Activated T-cell treated with anti-CD3 and anti-CD28 coated beads for 24 hours (primary cell): ENCODE measurements around the gene TAAR2.
"Not testable (repeated sequence)": the region's sequence is repeated elsewhere in the genome, so short reads cannot be mapped to it uniquely, and the experiment has no call there.

Source experiments
- DNase-seq: peaks from one replicate; pipeline ENCODE4 v3.0.0-alpha.2; 2020; ENCODE audit warnings: low read depth

TAAR2 gene

GRCh38 chr6:132624175-132624574, at the start of gene TAAR2:
Gene TAAR2, minus strand, starts transcription at chr6:132624275. Its CDS starts 0 bp downstream, at chr6:132624275.
- DNase-seq = no peak

GRCh38 chr6:132673376-132674094, 49.5 kb upstream of the TAAR2 start:
- no peak for DNase-seq

GRCh38 chr6:132671295-132671694, 47.2 kb upstream of the TAAR2 start:
- DNase-seq = no peak

- no peak for DNase-seq
These were observed 45.7 kb upstream of the TAAR2 start for GRCh38 chr6:132669690-132670291.

- no peak for DNase-seq
These were observed 42.0 kb upstream of the TAAR2 start for GRCh38 chr6:132666118-132666517.

GRCh38 chr6:132664309-132665034, 40.4 kb upstream of the TAAR2 start:
- no peak for DNase-seq

- DNase-seq = no peak
These were observed 39.6 kb upstream of the TAAR2 start for GRCh38 chr6:132663661-132664060.

- no peak for DNase-seq
These were observed 37.8 kb upstream of the TAAR2 start for GRCh38 chr6:132661906-132662305.

- DNase-seq = no peak
These were observed 35.0 kb upstream of the TAAR2 start, which contains the start of gene TAAR1 for GRCh38 chr6:132659082-132659481. Gene TAAR1, minus strand, starts transcription at chr6:132659182. Its CDS starts 13,179 bp downstream, at chr6:132646003.

GRCh38 chr6:132651062-132651461, 27.0 kb upstream of the TAAR2 start:
- DNase-seq = no peak

- DNase-seq = no peak
These were observed 26.4 kb upstream of the TAAR2 start for GRCh38 chr6:132650429-132650828.

GRCh38 chr6:132648828-132649227, 24.8 kb upstream of the TAAR2 start:
- no peak for DNase-seq

GRCh38 chr6:132648356-132648755, 24.3 kb upstream of the TAAR2 start:
- no peak for DNase-seq

- no peak for DNase-seq
These were observed 19.5 kb upstream of the TAAR2 start for GRCh38 chr6:132643547-132643946.

- not testable (repeated sequence) for DNase-seq
These were observed 13.1 kb upstream of the TAAR2 start for GRCh38 chr6:132637135-132637534.

GRCh38 chr6:132635906-132636305, 11.8 kb upstream of the TAAR2 start:
- DNase-seq = not testable (repeated sequence)

GRCh38 chr6:132635288-132635687, 11.2 kb upstream of the TAAR2 start:
- DNase-seq = not testable (repeated sequence)

GRCh38 chr6:132634796-132635195, 10.7 kb upstream of the TAAR2 start:
- DNase-seq = no peak

GRCh38 chr6:132633362-132633761, 9.3 kb upstream of the TAAR2 start:
- DNase-seq = no peak

GRCh38 chr6:132623106-132623845, 799 bp downstream of the TAAR2 start:
- no peak for DNase-seq

GRCh38 chr6:132616677-132617076, 7.4 kb downstream of the TAAR2 start:
- no peak for DNase-seq

GRCh38 chr6:132614554-132614953, 9.5 kb downstream of the TAAR2 start:
- DNase-seq = no peak
